K562 (cell line): ENCODE measurements around the gene PIK3C2A. TPM values are rescaled to one million over a fixed set of nuclear protein-coding genes. Genes with fewer than 3 reads are reported as not detected.

Source experiments
- BCL6 ChIP-seq: fragments of 250-450 bp; sonication (Bioruptor Pico); IDR thresholded peaks from 2 replicates; pipeline ENCODE4 v1.4.0; 2020
- CTBP1 ChIP-seq: fragments of 450-650 bp; IDR thresholded peaks from 2 replicates; pipeline ENCODE4 v1.6.1; 2016; ENCODE audit warnings: borderline replicate concordance
- DIDO1 ChIP-seq: fragments of 450-650 bp; IDR thresholded peaks from 2 replicates; pipeline ENCODE4 v1.6.1; 2016; ENCODE audit warnings: low read depth, missing biosample characterization, missing genetic modification characterization
- ETV1 ChIP-seq: fragments of 450-650 bp; conservative IDR thresholded peaks from 2 replicates; pipeline ENCODE4 v1.6.1; 2016; ENCODE audit warnings: missing genetic modification characterization, control low read depth, low read depth, missing compliant biosample characterization
- HEY1 ChIP-seq: fragments of 250-450 bp; sonication (Bioruptor Pico); IDR thresholded peaks from 2 replicates; pipeline ENCODE4 v1.5.0; 2020; ENCODE audit warnings: mild to moderate bottlenecking, moderate library complexity, borderline replicate concordance
- HNRNPLL ChIP-seq: fragments of 200-400 bp; formaldehyde crosslinking; IDR thresholded peaks from 2 replicates; pipeline ENCODE4 v1.6.1; 2017; ENCODE audit warnings: low read length, low read depth, mild to moderate bottlenecking; ENCODE audit not compliant: poor library complexity, severe bottlenecking
- MAFG ChIP-seq: fragments of 450-650 bp; conservative IDR thresholded peaks from 2 replicates; pipeline ENCODE4 v1.6.1; 2016; ENCODE audit warnings: missing genetic modification characterization, missing compliant biosample characterization
- MCM7 ChIP-seq, 2 experiments: fragments of 450-650 bp; IDR thresholded peaks; 2 replicates each; pipeline ENCODE4 v1.6.1; 2016 to 2018
- MEF2A ChIP-seq: IDR thresholded peaks from 2 replicates; pipeline ENCODE4 v1.6.1; 2011; ENCODE audit warnings: low read depth, mild to moderate bottlenecking, low read length, moderate library complexity; ENCODE audit not compliant: control insufficient read depth
- POLR2AphosphoS2 ChIP-seq: IDR thresholded peaks from 2 replicates; pipeline ENCODE4 v1.6.1; 2012; ENCODE audit warnings: low read length, improper control_type of control experiment
- TCF7L2 ChIP-seq: fragments of 150-350 bp; IDR thresholded peaks from 2 replicates; pipeline ENCODE4 v1.6.1; 2016; ENCODE audit warnings: low read depth, mild to moderate bottlenecking, low read length, moderate library complexity
- TSHZ1 ChIP-seq: fragments of 250-450 bp; sonication (Bioruptor Pico); IDR thresholded peaks from 2 replicates; pipeline ENCODE4 v1.4.0; 2020; ENCODE audit warnings: mild to moderate bottlenecking, moderate library complexity
- U2AF1 ChIP-seq: fragments of 200-400 bp; formaldehyde crosslinking; optimal IDR thresholded peaks from 2 replicates; pipeline ENCODE3; 2017; ENCODE audit warnings: mild to moderate bottlenecking, low read depth, low read length, moderate library complexity
- ZKSCAN3 ChIP-seq: fragments of 250-450 bp; sonication (Bioruptor Pico); IDR thresholded peaks from 2 replicates; pipeline ENCODE4 v1.4.0; 2020
- ZNF124 ChIP-seq: sonication (generic); formaldehyde crosslinking; IDR thresholded peaks from 2 replicates; pipeline ENCODE4 v1.8.1; 2022; ENCODE audit warnings: missing genetic modification reagents
- ZNF24 ChIP-seq: fragments of 450-650 bp; IDR thresholded peaks from 2 replicates; pipeline ENCODE4 v1.6.1; 2016
- polyA plus RNA-seq, 8 experiments: library from polyadenylated mRNA; depleted of rRNA in 4 of 8; stranded (reverse) in 5 of 8; unstranded in 3 of 8; fragments of >200 nt; fragmentation: Nextera tagmentation in 2 of 8; fragmentation: Illumina TruSeq in 1 of 8; extraction: Ambion mirVana in 2 of 8; extraction: Trizol in 1 of 8; gene quantifications; 2 replicates each; pipeline versions ENCODE4 v1.2.1 to v1.2.3, GENCODE V29; 2011 to 2014; ENCODE audit warnings: inconsistent platforms in 1 of 8, missing spikeins in 1 of 8
- total RNA-seq, 7 experiments: library from RNA; depleted of rRNA in 6 of 7; stranded (reverse); fragments of >200 nt in 6 of 7; fragmentation: Illumina TruSeq in 2 of 7; extraction: Trizol in 2 of 7; gene quantifications; 2 replicates each; pipeline versions ENCODE4 v1.2.1 to v1.2.3, GENCODE V29; 2011 to 2021; ENCODE audit warnings: low replicate concordance in 1 of 7
- TF ChIP-seq, protein P1 (sequence below): fragments of 250-450 bp; sonication (Bioruptor Pico); IDR thresholded peaks from 2 replicates; pipeline ENCODE4 v1.5.0; 2022; ENCODE audit warnings: mild to moderate bottlenecking
- TF ChIP-seq, protein P2 (sequence below): sonication (generic); formaldehyde crosslinking; IDR thresholded peaks from 2 replicates; pipeline ENCODE4 v1.9.0; 2022; ENCODE audit warnings: mild to moderate bottlenecking, missing genetic modification reagents
- TF ChIP-seq, protein P3 (sequence below): fragments of 450-650 bp; formaldehyde crosslinking; conservative IDR thresholded peaks from 2 replicates; pipeline ENCODE4 v1.4.0; 2022; ENCODE audit warnings: mild to moderate bottlenecking, missing genetic modification characterization
- TF ChIP-seq, protein P4 (sequence below): fragments of 200-800 bp; sonication (Bioruptor generic); IDR thresholded peaks from 2 replicates; pipeline ENCODE4 v1.6.1; 2017; ENCODE audit warnings: missing genetic modification characterization, missing compliant biosample characterization

PIK3C2A gene
- total and polyA plus RNA-seq, 9 of the 15 experiments (the other 6 are each of a cell fraction or from before 2014, with no cell fraction given): 3.1 to 25.2 (median 15.6) TPM

DNA sequence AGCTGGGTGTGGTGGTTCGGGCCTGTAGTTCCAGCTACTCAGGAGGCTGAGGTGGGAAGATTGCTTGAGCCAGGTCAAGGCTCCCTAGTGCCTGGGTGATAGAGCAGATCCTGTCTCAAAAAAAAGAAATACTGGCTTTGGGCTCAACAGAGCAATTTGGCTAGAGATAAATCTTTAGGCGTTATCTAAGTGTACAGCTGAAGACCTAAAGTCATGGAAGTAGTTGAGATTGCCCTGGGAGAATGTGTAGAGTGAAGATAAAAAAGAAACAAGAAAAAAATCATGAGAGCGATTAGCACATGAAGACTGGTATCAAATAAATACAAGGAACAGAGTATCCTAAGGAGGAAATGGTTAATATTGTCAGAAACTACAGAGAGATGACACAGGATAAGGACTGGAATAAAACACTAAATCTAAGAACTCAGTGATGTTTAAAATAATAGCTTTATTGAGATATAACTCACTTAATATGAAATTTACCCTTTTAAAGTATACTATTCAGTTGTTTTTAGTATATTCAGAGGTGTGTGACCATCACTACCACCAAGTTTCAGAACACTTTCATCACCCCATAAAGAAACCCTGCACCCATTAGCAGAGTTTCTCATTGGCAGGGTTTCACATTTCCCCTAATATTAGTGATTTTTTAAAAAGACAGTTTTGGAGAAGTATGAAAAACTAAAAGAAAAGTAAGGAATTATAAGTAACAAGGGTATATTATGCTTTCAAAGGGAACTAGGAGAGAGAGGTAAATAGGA lies 20.7 kb downstream of the PIK3C2A start (continued):
- TF ChIP-seq TSHZ1: no peak
- TF ChIP-seq POLR2AphosphoS2: no peak
- no peak for TF ChIP-seq U2AF1
- peak; percentile 45; the same call in 1 of the 2 replicates for TF ChIP-seq MEF2A
- no peak for TF ChIP-seq ZNF124 (CRISPR knock-in tag)
- TF ChIP-seq, protein P1, sequence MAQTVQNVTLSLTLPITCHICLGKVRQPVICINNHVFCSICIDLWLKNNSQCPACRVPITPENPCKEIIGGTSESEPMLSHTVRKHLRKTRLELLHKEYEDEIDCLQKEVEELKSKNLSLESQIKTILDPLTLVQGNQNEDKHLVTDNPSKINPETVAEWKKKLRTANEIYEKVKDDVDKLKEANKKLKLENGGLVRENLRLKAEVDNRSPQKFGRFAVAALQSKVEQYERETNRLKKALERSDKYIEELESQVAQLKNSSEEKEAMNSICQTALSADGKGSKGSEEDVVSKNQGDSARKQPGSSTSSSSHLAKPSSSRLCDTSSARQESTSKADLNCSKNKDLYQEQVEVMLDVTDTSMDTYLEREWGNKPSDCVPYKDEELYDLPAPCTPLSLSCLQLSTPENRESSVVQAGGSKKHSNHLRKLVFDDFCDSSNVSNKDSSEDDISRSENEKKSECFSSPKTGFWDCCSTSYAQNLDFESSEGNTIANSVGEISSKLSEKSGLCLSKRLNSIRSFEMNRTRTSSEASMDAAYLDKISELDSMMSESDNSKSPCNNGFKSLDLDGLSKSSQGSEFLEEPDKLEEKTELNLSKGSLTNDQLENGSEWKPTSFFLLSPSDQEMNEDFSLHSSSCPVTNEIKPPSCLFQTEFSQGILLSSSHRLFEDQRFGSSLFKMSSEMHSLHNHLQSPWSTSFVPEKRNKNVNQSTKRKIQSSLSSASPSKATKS (CRISPR knock-in tag): no peak
- TF ChIP-seq CTBP1: peak; percentile 43; the same call in 1 of the 2 replicates
- 0 out of 2 replicates have a peak, but pooled peaks have one; percentile 18 for TF ChIP-seq MAFG
- TF ChIP-seq DIDO1 (tag): no peak
- no peak for TF ChIP-seq ZKSCAN3 (CRISPR knock-in tag)
- no peak for TF ChIP-seq MCM7 (IDR thresholded peaks at IDR 0.05)
- TF ChIP-seq, protein P2, sequence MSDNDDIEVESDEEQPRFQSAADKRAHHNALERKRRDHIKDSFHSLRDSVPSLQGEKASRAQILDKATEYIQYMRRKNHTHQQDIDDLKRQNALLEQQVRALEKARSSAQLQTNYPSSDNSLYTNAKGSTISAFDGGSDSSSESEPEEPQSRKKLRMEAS (CRISPR knock-in tag): no peak
- TF ChIP-seq, protein P3, sequence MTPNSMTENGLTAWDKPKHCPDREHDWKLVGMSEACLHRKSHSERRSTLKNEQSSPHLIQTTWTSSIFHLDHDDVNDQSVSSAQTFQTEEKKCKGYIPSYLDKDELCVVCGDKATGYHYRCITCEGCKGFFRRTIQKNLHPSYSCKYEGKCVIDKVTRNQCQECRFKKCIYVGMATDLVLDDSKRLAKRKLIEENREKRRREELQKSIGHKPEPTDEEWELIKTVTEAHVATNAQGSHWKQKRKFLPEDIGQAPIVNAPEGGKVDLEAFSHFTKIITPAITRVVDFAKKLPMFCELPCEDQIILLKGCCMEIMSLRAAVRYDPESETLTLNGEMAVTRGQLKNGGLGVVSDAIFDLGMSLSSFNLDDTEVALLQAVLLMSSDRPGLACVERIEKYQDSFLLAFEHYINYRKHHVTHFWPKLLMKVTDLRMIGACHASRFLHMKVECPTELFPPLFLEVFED: peak; percentile 94; the same call in 1 of the 2 replicates
- TF ChIP-seq ZNF24: no peak; the same call in 1 of the 2 replicates
- TF ChIP-seq HNRNPLL: no peak
- 0 out of 2 replicates have a peak, but pooled peaks have one; percentile 37 for TF ChIP-seq ETV1 (tag)
- TF ChIP-seq TCF7L2: no peak
- TF ChIP-seq HEY1: peak; percentile 91; the same call in 1 of the 2 replicates
- TF ChIP-seq, protein P4, sequence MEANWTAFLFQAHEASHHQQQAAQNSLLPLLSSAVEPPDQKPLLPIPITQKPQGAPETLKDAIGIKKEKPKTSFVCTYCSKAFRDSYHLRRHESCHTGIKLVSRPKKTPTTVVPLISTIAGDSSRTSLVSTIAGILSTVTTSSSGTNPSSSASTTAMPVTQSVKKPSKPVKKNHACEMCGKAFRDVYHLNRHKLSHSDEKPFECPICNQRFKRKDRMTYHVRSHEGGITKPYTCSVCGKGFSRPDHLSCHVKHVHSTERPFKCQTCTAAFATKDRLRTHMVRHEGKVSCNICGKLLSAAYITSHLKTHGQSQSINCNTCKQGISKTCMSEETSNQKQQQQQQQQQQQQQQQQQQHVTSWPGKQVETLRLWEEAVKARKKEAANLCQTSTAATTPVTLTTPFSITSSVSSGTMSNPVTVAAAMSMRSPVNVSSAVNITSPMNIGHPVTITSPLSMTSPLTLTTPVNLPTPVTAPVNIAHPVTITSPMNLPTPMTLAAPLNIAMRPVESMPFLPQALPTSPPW: peak; percentile 64
- 0 out of 2 replicates have a peak, but pooled peaks have one; percentile 66 for TF ChIP-seq BCL6 (CRISPR knock-in tag)
